ENCODE measurements around the gene TMOD3. TPM values are rescaled to one million over a fixed set of nuclear protein-coding genes. Genes with fewer than 3 reads are reported as not detected.
A peak's percentile ranks its signal among the peaks of the same experiment; 100 is the strongest.

TMOD3 gene
- total and polyA plus RNA-seq, 2 of the 4 experiments (the other 2 are of a cell fraction), result 10.7 to 22.0 TPM

GRCh38 chr15:51828621-51829375 is 655 bp upstream of the TMOD3 start:
- CTCF ChIA-PET, result no interaction called here
- H3K27ac ChIP-seq (ENCODE audit: insufficient read depth, low read length), result no peak overlapping the region
- H2BK120ac ChIP-seq (ENCODE audit: low read depth, low read length), result peak overlapping the region; percentile 25; the same call in 1 of the 2 replicates
- no peaks in the 10 kb centered on the region for H3K36me3 ChIP-seq (ENCODE audit: control insufficient read depth, insufficient read depth, low read length)
- H3K9me3 ChIP-seq (ENCODE audit: control insufficient read depth, insufficient read depth, low read length), result no peaks in the 10 kb centered on the region
- BruUV-seq (replicated peaks), result no TSS peak
- H3K4me1 ChIP-seq (ENCODE audit: control insufficient read depth, insufficient read depth, low read length), result 0 out of 2 replicates have a peak, but pooled peaks cover 2% of the 10 kb centered on the region
- POLR2A ChIA-PET (ENCODE audit: unreplicated experiment), result interaction anchor here (0.5 kb wide), 1 partner anchor 103 kb away, joined by 3 read pairs; no protein-coding TSS in a partner anchor
- intact Hi-C loops (cut with micrococcal nuclease), result no loop called here
- no peak overlapping the region for H3K23ac ChIP-seq (ENCODE audit: low read depth, low read length)
- H2BK15ac ChIP-seq (ENCODE audit: low read depth, low read length), result no peak overlapping the region; the same call in 2 of the 3 replicates
- WGBS, 2 experiments (ENCODE audit: extremely low coverage in 2 of 2, insufficient read length in 1 of 2), result no CpG with 5 or more reads among the region's 9 CpGs
- no peak overlapping the region for H2BK5ac ChIP-seq (ENCODE audit: low read depth, low read length, poor library complexity, severe bottlenecking)
- DNase-seq (peak; percentile 28), ATAC-seq (ENCODE audit: low read depth) (no peak)
- peak overlapping the region in 1 of 2 experiments; percentile 37; a peak in 1 of 4 replicates for H4K8ac ChIP-seq (ENCODE audit: low read depth in 2 of 2, low read length in 2 of 2)
- no peak overlapping the region for H3K4me3 ChIP-seq (ENCODE audit: insufficient read depth, low read depth, low read length)
- dilution Hi-C loops (cut with HindIII; ENCODE audit: low sequenced_read_pairs, unreplicated experiment), result no loop called here
- peak overlapping the region; percentile 7; the same call in 1 of the 2 replicates for H3K4ac ChIP-seq (ENCODE audit: low read depth, low read length)
- no peak overlapping the region; the same call in 1 of the 2 replicates for H2BK20ac ChIP-seq (ENCODE audit: low read depth, low read length)
- H3K9me1 ChIP-seq (ENCODE audit: insufficient read depth, low read length), result peaks cover 5% of the 10 kb centered on the region; the same call in 1 of the 2 replicates
- H2AK5ac ChIP-seq (ENCODE audit: low read depth, low read length), result peak overlapping the region; percentile 35; the same call in 1 of the 2 replicates
- H3K56ac ChIP-seq (ENCODE audit: extremely low read depth, insufficient read depth, low read length), result no peak overlapping the region
- no peak overlapping the region for H4K5ac ChIP-seq (ENCODE audit: low read depth, low read length)
- H3K27me3 ChIP-seq (ENCODE audit: control insufficient read depth, insufficient read depth, low read length), result no peaks in the 10 kb centered on the region
- no peak overlapping the region for H3K4me2 ChIP-seq (ENCODE audit: low read depth, low read length)
- H2AFZ ChIP-seq (replicated peaks; ENCODE audit: low read length, poor library complexity), result peak overlapping the region; percentile 92
- TF ChIP-seq SMC3 (IDR thresholded peaks at IDR 0.05; ENCODE audit: low read depth, low read length) (no peak), CTCF (conservative IDR thresholded peaks at IDR 0.05; ENCODE audit: low read depth, low read length) (no peak)
- TF ChIP-seq, protein P1, sequence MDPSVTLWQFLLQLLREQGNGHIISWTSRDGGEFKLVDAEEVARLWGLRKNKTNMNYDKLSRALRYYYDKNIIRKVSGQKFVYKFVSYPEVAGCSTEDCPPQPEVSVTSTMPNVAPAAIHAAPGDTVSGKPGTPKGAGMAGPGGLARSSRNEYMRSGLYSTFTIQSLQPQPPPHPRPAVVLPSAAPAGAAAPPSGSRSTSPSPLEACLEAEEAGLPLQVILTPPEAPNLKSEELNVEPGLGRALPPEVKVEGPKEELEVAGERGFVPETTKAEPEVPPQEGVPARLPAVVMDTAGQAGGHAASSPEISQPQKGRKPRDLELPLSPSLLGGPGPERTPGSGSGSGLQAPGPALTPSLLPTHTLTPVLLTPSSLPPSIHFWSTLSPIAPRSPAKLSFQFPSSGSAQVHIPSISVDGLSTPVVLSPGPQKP (IDR thresholded peaks at IDR 0.05; ENCODE audit: borderline replicate concordance, low read depth, low read length), result no peak
- H2AK9ac ChIP-seq (replicated peaks; ENCODE audit: low read depth, low read length, poor library complexity), result peak overlapping the region; percentile 19
- H3K14ac ChIP-seq (replicated peaks; ENCODE audit: low read depth, low read length), result no peak overlapping the region
- H3K18ac ChIP-seq (ENCODE audit: low read depth, low read length), result no peak overlapping the region
- H4K91ac ChIP-seq (ENCODE audit: insufficient read depth, low read depth, low read length), result no peak overlapping the region
- H4K20me1 ChIP-seq (ENCODE audit: insufficient read depth, low read length), result peaks cover 38% of the 10 kb centered on the region; the same call in 1 of the 2 replicates
- no peak overlapping the region for H3K9ac ChIP-seq (ENCODE audit: low read depth, low read length)
- H3K79me1 ChIP-seq (ENCODE audit: low read depth in 1 of 2, low read length in 2 of 2), result peaks cover 0 to 23% of the 10 kb centered on the region in 2 experiments; a peak in 2 of 4 replicates
- in situ Hi-C loops (cut with MboI; ENCODE audit: low sequenced_read_pairs), result no loop called here

Data from IMR-90 (cell line).